NB4 (cell line): ENCODE results near the gene CDKL4.

Experiments
- TF ChIP-seq, protein P1 (sequence below): IDR thresholded peaks from one replicate; pipeline ENCODE4 v1.5.1; 2012; ENCODE audit warnings: low read depth, low read length
- TF ChIP-seq, protein P2 (sequence below): IDR thresholded peaks from 2 replicates; pipeline ENCODE4 v1.6.1; 2011; ENCODE audit warnings: low read depth, low read length

GRCh38 chr2:39127973-39128372 lies 115.8 kb downstream of the CDKL4 start:
- TF ChIP-seq, protein P1, sequence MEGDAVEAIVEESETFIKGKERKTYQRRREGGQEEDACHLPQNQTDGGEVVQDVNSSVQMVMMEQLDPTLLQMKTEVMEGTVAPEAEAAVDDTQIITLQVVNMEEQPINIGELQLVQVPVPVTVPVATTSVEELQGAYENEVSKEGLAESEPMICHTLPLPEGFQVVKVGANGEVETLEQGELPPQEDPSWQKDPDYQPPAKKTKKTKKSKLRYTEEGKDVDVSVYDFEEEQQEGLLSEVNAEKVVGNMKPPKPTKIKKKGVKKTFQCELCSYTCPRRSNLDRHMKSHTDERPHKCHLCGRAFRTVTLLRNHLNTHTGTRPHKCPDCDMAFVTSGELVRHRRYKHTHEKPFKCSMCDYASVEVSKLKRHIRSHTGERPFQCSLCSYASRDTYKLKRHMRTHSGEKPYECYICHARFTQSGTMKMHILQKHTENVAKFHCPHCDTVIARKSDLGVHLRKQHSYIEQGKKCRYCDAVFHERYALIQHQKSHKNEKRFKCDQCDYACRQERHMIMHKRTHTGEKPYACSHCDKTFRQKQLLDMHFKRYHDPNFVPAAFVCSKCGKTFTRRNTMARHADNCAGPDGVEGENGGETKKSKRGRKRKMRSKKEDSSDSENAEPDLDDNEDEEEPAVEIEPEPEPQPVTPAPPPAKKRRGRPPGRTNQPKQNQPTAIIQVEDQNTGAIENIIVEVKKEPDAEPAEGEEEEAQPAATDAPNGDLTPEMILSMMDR: no peak
- TF ChIP-seq, protein P2, sequence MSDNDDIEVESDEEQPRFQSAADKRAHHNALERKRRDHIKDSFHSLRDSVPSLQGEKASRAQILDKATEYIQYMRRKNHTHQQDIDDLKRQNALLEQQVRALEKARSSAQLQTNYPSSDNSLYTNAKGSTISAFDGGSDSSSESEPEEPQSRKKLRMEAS: no peak
